ENCODE results near the gene BCAT1.

DNA sequence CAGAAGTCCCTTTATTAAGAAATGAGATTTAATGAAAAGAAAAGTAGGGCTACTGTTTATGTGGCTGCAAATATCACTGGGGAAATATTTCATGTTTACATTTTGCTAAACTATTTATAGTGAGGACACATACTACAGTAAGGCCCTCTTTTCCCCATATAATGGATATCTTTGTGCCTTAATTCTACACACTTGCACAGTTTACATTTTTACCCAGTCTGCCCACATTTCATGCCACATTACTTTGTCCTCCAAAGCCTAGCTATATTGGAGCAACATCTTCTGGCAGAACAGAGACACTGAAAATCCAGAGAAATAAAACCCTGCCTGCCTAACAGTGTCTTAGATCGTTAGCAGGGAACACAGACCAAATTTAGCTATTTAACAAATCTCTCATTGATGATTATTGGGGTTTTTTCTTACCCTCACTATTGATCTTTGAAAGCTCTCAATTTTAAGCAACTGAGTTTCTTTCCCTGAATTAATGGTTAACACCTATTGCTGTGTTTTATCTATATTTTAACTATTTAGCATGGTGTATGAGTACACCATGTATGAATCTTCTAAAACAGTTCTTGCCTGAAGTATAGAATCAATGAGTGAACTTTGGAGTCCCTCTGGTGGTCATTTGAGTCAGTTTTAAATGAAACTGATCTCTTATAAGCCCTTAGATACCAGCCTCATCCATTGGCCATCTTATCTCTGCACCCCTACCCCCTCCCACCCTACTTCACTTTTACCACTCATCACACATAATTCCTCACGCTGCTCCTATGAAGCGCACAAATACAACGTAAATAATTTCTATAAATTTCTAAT lies 170.2 kb downstream of the BCAT1 start:
- no peak for TF ChIP-seq EZH2 (IDR thresholded peaks at IDR 0.05; ENCODE audit: insufficient read depth, poor library complexity, severe bottlenecking)
- TF ChIP-seq EZH2phosphoT487 (IDR thresholded peaks at IDR 0.05; ENCODE audit: insufficient read depth, low read depth): no peak

Data from GM23248 (cell line).